Astrocyte of the cerebellum (primary cell): ENCODE results near the gene DNPEP.

Source experiments
- DNase-seq: peaks from one replicate; pipeline ENCODE4 v3.0.0-alpha.2; 2011; ENCODE audit warnings: low read depth
- H3K4me3 ChIP-seq: 2 replicates; pipeline ENCODE4 v1.5.1; 2011; ENCODE audit warnings: mild to moderate bottlenecking, low read depth, low read length, moderate library complexity
- in situ Hi-C: cut with HindIII; loops from 2 replicates; pipeline ENCODE4 v1.10.0; 2017; ENCODE audit warnings: low sequenced_read_pairs
- TF ChIP-seq, protein P1 (sequence below): IDR thresholded peaks from 2 replicates; pipeline ENCODE4 v1.5.1; 2012; ENCODE audit warnings: low read length, low read depth, moderate library complexity, mild to moderate bottlenecking; ENCODE audit errors: missing control alignments

The DNPEP gene

DNA sequence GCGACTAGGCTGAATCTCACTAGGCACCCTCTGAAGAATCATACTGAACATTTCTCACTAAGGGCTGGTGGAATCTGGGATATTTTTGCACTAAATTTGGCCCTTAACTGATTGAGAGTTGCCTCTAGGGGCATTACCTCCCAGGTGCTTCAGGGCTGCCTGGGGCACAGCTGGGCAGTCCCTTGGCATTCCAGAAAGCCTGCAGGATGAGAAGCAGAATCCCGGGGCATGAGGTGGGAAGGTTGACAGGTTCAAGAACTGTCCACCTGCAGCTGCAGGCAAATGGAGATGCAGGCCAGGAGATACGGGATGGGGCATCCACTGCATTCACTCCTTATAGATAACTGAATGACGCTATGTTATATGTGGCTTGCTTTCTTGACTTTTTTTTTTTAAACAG, 62.6 kb downstream of the DNPEP start:
- no peak overlapping the region for H3K4me3 ChIP-seq
- DNase-seq = no peak
- TF ChIP-seq, protein P1, sequence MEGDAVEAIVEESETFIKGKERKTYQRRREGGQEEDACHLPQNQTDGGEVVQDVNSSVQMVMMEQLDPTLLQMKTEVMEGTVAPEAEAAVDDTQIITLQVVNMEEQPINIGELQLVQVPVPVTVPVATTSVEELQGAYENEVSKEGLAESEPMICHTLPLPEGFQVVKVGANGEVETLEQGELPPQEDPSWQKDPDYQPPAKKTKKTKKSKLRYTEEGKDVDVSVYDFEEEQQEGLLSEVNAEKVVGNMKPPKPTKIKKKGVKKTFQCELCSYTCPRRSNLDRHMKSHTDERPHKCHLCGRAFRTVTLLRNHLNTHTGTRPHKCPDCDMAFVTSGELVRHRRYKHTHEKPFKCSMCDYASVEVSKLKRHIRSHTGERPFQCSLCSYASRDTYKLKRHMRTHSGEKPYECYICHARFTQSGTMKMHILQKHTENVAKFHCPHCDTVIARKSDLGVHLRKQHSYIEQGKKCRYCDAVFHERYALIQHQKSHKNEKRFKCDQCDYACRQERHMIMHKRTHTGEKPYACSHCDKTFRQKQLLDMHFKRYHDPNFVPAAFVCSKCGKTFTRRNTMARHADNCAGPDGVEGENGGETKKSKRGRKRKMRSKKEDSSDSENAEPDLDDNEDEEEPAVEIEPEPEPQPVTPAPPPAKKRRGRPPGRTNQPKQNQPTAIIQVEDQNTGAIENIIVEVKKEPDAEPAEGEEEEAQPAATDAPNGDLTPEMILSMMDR = no peak
- in situ Hi-C loops = no loop called here

DNA sequence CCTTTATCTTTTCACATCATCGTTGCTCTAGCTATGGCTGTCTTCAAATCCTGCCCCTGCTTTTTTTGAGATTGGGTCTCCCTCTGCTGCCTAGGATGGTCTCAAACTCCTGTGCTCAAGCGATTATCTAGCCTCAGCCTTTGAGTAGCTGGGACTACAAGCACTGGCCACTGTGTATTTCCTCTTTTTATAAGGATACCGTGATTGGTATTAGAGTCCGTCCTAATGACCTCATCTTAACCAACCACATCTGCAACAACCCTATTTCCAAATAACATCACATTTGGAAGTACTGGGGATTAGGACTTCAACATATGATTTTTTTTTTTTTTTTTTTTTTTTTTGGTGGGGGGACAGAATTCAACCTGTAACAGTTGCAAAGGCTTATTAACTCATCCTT, 64.3 kb downstream of the DNPEP start:
- in situ Hi-C loops = no loop called here
- H3K4me3 ChIP-seq = no peak overlapping the region
- DNase-seq = no peak
- TF ChIP-seq, protein P1 = no peak
